SK-N-MC (cell line): ENCODE data around the gene CHAC2.

Source experiments
- EZH2 ChIP-seq: fragments of 200-600 bp; sonication (generic); IDR thresholded peaks from one replicate; pipeline ENCODE4 v1.6.1; 2017; ENCODE audit warnings: antibody characterized with exemption
- FOXP2 ChIP-seq: optimal IDR thresholded peaks from 2 replicates; pipeline ENCODE3; 2011; ENCODE audit warnings: mild to moderate bottlenecking, moderate library complexity; ENCODE audit not compliant: insufficient read depth; ENCODE audit errors: extremely low read length, control extremely low read depth
- POLR2AphosphoS5 ChIP-seq: IDR thresholded peaks from 2 replicates; pipeline ENCODE4 v1.6.1; 2012; ENCODE audit warnings: mild to moderate bottlenecking, low read depth, low read length, borderline replicate concordance

DNA sequence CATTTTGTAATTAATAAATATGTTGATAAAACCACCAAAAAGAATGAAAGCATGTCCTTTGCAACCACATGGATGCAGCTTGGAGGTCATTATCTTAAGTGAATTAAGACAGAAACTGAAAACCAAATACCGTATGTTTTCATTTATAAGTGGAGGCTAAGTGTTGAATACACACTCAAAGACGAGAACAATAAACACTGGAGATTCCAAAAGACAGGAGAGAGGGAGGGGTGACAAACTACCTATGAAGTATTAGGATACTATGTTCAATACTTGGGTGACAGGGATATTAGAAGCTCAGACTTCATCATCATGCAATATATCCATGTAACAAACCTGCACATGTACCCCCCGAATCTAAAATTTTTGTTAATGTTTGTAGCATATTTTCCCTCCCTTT is 26.2 kb downstream of the CHAC2 start:
- TF ChIP-seq POLR2AphosphoS5 (no peak), EZH2 (no peak), FOXP2 (no peak)
